Stimulated activated CD8-positive, alpha-beta memory T cell treated with anti-CD3 and anti-CD28 coated beads, Interleukin-4, amount 100 ng/mL, for 1 hour (primary cell): Measurements from ENCODE around the gene CTTN.

ENCODE experiments used
- DNase-seq, 2 donors: peaks; one replicate each; pipeline ENCODE4 v3.0.0-alpha.2; 2020; ENCODE audit warnings: low read depth in 2 of 2, low spot score in 1 of 2

The CTTN gene

GRCh38 chr11:70473873-70474690, 75.8 kb downstream of the CTTN start:
- no peak for DNase-seq

DNA sequence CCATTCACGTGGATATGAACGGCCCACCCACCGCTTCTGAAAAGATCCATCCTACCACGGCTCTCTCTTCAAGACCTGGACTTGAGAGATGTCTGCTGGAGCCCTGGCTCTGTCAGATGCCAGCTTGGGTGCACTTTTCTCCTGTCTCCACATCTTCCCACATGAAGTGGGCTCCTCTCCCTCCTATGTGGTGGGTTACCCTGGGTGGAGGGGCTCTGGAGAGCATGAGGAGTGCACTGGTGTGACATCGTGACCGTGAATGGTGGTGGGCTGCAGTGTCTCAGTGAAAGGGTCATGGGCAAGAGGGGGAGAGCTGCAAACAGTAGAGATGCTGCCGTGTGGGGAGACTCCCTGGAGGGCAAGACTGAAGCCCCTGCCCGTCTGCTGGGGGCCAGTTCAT, 76.4 kb downstream of the CTTN start:
- no peak for DNase-seq

- DNase-seq: no peak
Measured at GRCh38 chr11:70476669-70477068, 78.3 kb downstream of the CTTN start.

- no peak for DNase-seq
Measured at GRCh38 chr11:70477176-70477575, 78.8 kb downstream of the CTTN start.

DNA sequence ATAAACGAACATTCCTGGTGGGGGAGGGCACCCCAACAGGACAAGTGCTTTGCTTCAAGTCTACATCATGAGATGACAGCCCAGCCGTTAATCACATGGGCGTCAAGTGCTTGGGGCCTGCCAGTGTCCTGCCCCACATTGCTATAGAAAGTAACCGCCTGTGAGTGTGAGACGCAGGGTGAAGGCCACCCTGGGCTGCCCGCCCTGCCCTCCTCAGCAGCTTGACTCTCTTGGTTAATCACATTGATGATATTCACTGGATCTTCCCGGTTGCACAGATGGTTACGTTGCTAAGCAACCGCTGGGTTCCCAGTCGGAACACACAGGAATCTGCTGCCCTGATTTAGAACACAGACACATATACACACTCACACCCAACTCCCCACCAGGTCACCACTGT, 79.3 kb downstream of the CTTN start:
- no peak for DNase-seq

GRCh38 chr11:70478166-70478890, 80.0 kb downstream of the CTTN start:
- no peak for DNase-seq

- no peak for DNase-seq
Measured at GRCh38 chr11:70480711-70481110, 82.4 kb downstream of the CTTN start.

DNA sequence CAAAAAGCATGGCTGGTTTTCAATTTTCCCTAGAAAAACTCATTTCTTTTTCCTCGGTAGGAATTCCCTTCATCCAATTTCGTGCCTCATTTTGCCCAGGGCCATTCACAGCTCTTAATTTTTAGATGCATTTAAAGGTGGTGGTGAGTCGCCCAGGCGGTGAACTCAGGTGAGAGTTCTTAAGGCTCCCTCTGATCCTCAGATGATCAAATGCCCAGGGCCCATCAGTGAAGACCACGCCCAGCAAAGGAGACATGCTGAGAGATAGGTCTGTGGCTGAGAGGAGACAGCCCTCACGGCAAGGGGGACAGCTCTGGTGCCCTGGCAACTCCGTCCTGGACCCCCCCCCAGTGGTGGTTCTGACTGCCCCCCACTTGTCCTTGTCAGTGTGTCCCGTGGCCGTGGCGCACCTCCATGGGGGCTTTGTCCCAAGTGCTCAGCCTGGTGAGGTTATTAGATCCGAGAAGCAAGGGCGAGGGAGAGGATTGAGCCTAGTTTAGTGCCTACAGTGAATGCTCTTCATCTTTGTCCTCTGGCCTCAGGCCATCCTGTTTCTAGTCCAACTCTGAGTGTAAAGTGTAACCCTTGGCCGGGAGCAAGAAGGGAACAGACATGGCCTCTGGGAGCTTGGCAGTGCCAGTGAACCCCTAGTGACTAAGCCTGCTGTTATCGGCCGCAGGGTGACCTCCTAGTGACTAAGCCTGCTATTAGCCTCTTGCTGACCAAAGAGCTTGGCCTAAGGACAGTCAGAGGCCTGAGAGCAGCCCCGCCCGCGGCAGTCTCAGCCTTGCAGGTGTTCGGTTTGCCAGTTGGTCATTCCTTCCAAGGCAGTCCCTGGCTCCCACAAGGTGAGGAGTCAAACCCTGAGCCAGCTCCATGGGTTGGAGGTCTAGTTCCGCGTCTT, 83.5 kb downstream of the CTTN start:
- no peak for DNase-seq

GRCh38 chr11:70482529-70482917, 84.2 kb downstream of the CTTN start:
- no peak for DNase-seq

DNA sequence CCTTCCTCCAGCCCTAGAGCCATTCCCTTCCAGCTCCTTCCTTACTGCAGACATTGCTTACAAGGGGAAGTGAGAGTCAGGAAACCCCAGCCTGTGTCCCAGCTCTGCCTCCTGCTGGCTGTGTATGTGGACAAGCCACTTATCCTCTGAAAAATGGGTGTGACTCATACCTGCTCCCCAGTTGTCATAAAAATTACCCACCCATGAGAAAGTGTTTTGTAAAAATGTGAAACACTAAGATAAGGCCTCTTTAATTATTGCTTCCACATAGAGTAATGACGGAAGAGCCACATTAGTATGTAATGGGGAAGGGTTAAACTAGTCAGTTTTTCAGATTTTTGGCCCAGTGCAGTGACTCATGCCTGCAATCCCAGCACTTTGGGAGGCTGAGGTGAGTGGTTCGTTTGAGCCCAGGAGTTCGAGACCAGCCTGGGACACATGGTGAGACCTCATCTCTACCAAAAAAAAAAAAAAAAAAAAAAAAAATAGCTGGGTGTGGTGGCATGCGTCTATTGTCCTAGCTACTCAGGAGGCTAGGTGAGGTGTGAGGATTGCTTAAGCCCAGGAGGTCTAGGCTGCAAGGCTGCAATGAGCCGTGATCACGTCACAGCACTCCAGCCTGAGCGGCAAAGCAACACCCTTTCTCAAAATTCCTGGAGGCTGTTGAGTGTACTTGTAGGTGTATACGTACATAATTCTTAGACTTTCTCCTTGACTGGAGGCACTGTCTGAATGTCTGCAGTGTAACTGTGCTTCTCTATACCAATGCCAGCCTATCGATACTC, 84.9 kb downstream of the CTTN start:
- DNase-seq: no peak

- no peak for DNase-seq
Measured at GRCh38 chr11:70483917-70484316, 85.6 kb downstream of the CTTN start.

GRCh38 chr11:70485326-70486025, 87.1 kb downstream of the CTTN start:
- no peak for DNase-seq

DNA sequence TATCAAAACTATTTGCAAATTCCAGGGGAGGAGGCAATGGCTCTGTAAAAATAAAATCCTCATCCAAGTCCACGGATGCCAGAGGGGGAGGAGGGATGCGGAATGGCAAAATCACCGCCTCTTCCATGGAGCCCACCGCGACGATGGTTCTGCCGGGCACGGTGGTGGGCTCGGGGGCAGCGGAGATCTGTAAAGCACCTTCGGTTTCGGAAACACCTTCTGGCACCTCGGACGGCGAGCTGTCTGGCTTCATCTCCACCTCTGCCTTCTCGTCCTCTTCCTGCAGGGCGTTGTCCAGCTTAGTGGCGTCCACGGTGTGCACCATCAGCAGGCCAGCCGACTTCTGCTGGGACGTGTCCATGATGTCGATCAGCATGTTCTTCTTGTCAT, 87.7 kb downstream of the CTTN start:
- DNase-seq: no peak
